GM12891 (cell line): Measurements from ENCODE around the gene ST8SIA5.

Source experiments
- DNase-seq: peaks from one replicate; pipeline ENCODE4 v3.0.0; 2011; ENCODE audit warnings: low spot score; ENCODE audit not compliant: insufficient read length
- FAIRE-seq: peaks from 2 replicates; lab custom pipeline; 2011; peaks lifted over from hg19 to GRCh38; lab: Jason Lieb, UNC
- PAX5 ChIP-seq: IDR thresholded peaks from 2 replicates; pipeline ENCODE4 v1.6.1; 2011; ENCODE audit warnings: low read length, moderate library complexity, mild to moderate bottlenecking; ENCODE audit not compliant: insufficient read depth, severe bottlenecking
- POLR2A ChIP-seq: IDR thresholded peaks from 2 replicates; pipeline ENCODE4 v1.6.1; 2011; ENCODE audit warnings: low read depth, low read length, control low read depth
- POLR2AphosphoS5 ChIP-seq: IDR thresholded peaks from 2 replicates; pipeline ENCODE4 v1.6.1; 2011; ENCODE audit warnings: low read depth, low read length, control low read depth
- POU2F2 ChIP-seq: IDR thresholded peaks from 2 replicates; pipeline ENCODE4 v1.6.1; 2011; ENCODE audit warnings: low read depth, mild to moderate bottlenecking, control low read depth, low read length, moderate library complexity
- SPI1 ChIP-seq: IDR thresholded peaks from 2 replicates; pipeline ENCODE4 v1.6.1; 2011; ENCODE audit warnings: low read depth, low read length, control low read depth
- TAF1 ChIP-seq: IDR thresholded peaks from 2 replicates; pipeline ENCODE4 v1.6.1; 2011; ENCODE audit warnings: low read depth, low read length, control low read depth

Gene ST8SIA5

GRCh38 chr18:46627136-46627535 is 129.7 kb downstream of the ST8SIA5 start:
- no peak for FAIRE-seq
- no peak for TF ChIP-seq POU2F2
- no peak for TF ChIP-seq POLR2A
- no peak for TF ChIP-seq TAF1
- TF ChIP-seq SPI1: no peak
- no peak for TF ChIP-seq POLR2AphosphoS5
- TF ChIP-seq PAX5: no peak
- no peak for DNase-seq

GRCh38 chr18:46625069-46625468 is 131.8 kb downstream of the ST8SIA5 start:
- no peak for FAIRE-seq
- TF ChIP-seq TAF1: no peak
- TF ChIP-seq POU2F2: no peak
- TF ChIP-seq POLR2AphosphoS5: no peak
- DNase-seq: no peak

- no peak for TF ChIP-seq TAF1
- TF ChIP-seq POLR2AphosphoS5: no peak
- TF ChIP-seq PAX5: no peak
- no peak for TF ChIP-seq POLR2A
- TF ChIP-seq SPI1: no peak
- TF ChIP-seq POU2F2: no peak
- FAIRE-seq (no peak), DNase-seq (no peak)
Observed at GRCh38 chr18:46624127-46624526, 132.7 kb downstream of the ST8SIA5 start.

DNA sequence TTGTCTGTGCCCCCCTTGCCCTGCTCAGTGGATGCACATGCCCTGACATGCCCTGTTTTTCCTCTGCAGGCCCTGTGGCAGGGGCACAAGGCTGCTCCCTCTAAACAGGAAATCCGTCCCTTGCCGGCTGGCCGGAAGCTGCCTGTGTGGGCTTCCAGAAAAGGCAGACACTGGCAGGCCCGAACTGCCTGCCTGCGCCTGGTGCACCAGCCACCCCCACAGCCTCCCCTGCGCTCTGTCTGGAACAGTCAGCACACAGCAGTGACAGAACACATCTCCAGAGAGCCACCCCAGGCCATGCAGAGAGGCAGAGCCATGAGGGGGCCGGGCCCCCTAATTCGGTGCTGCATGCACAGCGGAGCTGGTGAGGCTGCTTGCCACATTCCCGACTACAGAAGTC is 133.3 kb downstream of the ST8SIA5 start:
- DNase-seq: no peak
- FAIRE-seq: no peak
- no peak for TF ChIP-seq TAF1
- TF ChIP-seq PAX5: no peak
- TF ChIP-seq POLR2A: no peak
- TF ChIP-seq POU2F2: no peak
- no peak for TF ChIP-seq SPI1
- TF ChIP-seq POLR2AphosphoS5: no peak

DNA sequence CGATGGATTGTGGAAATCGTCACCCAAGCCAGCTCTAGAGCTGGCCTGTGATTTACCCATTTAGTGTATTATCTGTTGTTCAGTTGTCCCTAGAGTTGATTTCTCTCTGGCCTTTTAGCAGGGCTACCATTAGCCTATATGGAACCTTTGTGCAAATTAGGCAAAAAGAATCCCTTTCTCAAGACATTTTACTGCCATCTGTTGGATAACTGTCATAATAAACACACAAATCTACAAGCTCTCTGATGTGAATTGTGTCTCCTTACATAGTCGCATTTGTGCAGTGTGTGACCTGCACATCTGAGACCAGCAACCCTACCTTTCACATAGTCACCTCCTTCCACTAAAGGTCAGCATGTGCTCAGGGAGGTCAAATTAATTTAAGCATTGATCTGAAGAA is 133.9 kb downstream of the ST8SIA5 start:
- peak; percentile 62 for FAIRE-seq
- no peak for DNase-seq
- TF ChIP-seq TAF1: no peak
- no peak for TF ChIP-seq POLR2AphosphoS5
- TF ChIP-seq SPI1: no peak
- TF ChIP-seq PAX5: no peak
- TF ChIP-seq POU2F2: no peak

- no peak for TF ChIP-seq POLR2AphosphoS5
- TF ChIP-seq POLR2A: no peak
- TF ChIP-seq SPI1: no peak
- TF ChIP-seq TAF1: no peak
- DNase-seq (no peak), FAIRE-seq (no peak)
Observed at GRCh38 chr18:46622451-46622850, 134.4 kb downstream of the ST8SIA5 start.

GRCh38 chr18:46621871-46622270 is 135.0 kb downstream of the ST8SIA5 start:
- DNase-seq (no peak), FAIRE-seq (no peak)
- TF ChIP-seq POU2F2 (no peak), PAX5 (no peak), POLR2A (no peak), POLR2AphosphoS5 (no peak), TAF1 (no peak), SPI1 (no peak)

- TF ChIP-seq POU2F2 (no peak), TAF1 (no peak), PAX5 (no peak), SPI1 (no peak), POLR2A (no peak), POLR2AphosphoS5 (no peak)
- no peak for FAIRE-seq
- no peak for DNase-seq
Observed at GRCh38 chr18:46621111-46621766, 135.6 kb downstream of the ST8SIA5 start.

DNA sequence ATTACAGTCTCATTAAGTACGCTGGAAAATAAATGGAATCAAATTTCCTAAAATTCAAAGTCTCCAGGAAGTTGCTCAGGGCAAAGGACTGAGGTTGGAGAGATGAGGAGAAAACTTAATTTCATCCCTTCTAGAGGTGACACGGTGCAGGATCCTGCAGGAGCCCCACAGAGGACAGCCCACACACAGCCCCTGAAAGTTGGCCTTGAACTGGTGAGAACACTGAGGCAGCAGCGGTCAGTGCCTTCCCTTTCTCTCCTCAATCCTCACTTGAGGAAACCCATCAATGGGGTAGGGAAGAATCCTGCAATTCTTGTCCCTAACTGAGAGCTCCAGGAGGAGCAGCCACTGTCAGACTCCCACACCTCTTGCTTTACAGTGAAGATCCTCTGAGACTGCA is 137.3 kb downstream of the ST8SIA5 start:
- FAIRE-seq (no peak), DNase-seq (no peak)
- TF ChIP-seq POU2F2 (no peak), POLR2A (no peak), PAX5 (no peak), POLR2AphosphoS5 (no peak), SPI1 (no peak), TAF1 (no peak)
